Cardiac muscle cell (in vitro differentiated cells and primary cell): Measurements from ENCODE around the gene SDK2. TPM values are rescaled to one million over a fixed set of nuclear protein-coding genes. Genes with fewer than 3 reads are reported as not detected.

Source experiments
- DNase-seq, 2 donors: peaks; one replicate each; pipeline versions ENCODE4 v3.0.0 to v3.0.0-alpha.2; 2010 to 2017; ENCODE audit warnings: low read depth in 1 of 2, low spot score in 1 of 2
- H3K27ac ChIP-seq: fragments of 200-600 bp; sonication (generic); 2 replicates; pipeline ENCODE4 v1.5.1; 2016
- H3K27me3 ChIP-seq: fragments of 200-600 bp; sonication (generic); 2 replicates; pipeline ENCODE4 v1.6.0; 2016; ENCODE audit warnings: control low read depth
- H3K36me3 ChIP-seq: fragments of 200-600 bp; sonication (generic); 2 replicates; pipeline ENCODE4 v1.5.1; 2016; ENCODE audit warnings: control low read depth
- H3K4me1 ChIP-seq: fragments of 200-600 bp; sonication (generic); 2 replicates; pipeline ENCODE4 v1.8.1; 2017; ENCODE audit warnings: low read depth, mild to moderate bottlenecking, mixed run types
- H3K4me3 ChIP-seq: fragments of 200-600 bp; sonication (generic); 2 replicates; pipeline ENCODE4 v1.5.1; 2016; ENCODE audit warnings: mild to moderate bottlenecking
- H3K9me3 ChIP-seq: fragments of 200-600 bp; sonication (generic); 2 replicates; pipeline ENCODE4 v1.5.1; 2017; ENCODE audit warnings: low read depth, mild to moderate bottlenecking, control low read depth
- CTCF ChIP-seq: IDR thresholded peaks from 2 replicates; pipeline ENCODE4 v1.5.1; 2012; ENCODE audit warnings: low read depth, mild to moderate bottlenecking, low read length
- polyA plus RNA-seq: library from polyadenylated mRNA; unstranded; fragments of >200 nt; fragmentation: Nextera tagmentation; extraction: Ambion mirVana; gene quantifications from 2 replicates; pipeline ENCODE4 v1.2.1, GENCODE V29; 2016
- total RNA-seq: library from RNA; depleted of rRNA; stranded (reverse); fragments of >200 nt; gene quantifications from 2 replicates; pipeline ENCODE4 v1.2.3, GENCODE V29; 2016

The SDK2 gene
- total and polyA plus RNA-seq, 2 experiments from 2014 or later: 11.8 to 46.8 TPM

- peak in 1 of 2 donors; percentile 72 for DNase-seq
- H3K27ac ChIP-seq: no peak overlapping the region
These were observed 320.1 kb downstream of the SDK2 start for GRCh38 chr17:73324160-73324475.

GRCh38 chr17:73323409-73324159, 320.7 kb downstream of the SDK2 start:
- Histone ChIP-seq H3K27ac (no peak overlapping the region), H3K4me3 (no peak overlapping the region), H3K27me3 (no peaks in the 10 kb centered on the region), H3K4me1 (peaks cover 14% of the 10 kb centered on the region), H3K36me3 (no peaks in the 10 kb centered on the region), H3K9me3 (no peaks in the 10 kb centered on the region)
- no peak for TF ChIP-seq CTCF
- peak in 1 of 2 donors; percentile 52 for DNase-seq

More at GRCh38 chr17:73324160-73324475, 320.1 kb downstream of the SDK2 start:
- H3K36me3 ChIP-seq: no peaks in the 10 kb centered on the region
- TF ChIP-seq CTCF: no peak
- no peaks in the 10 kb centered on the region for H3K27me3 ChIP-seq
- H3K4me1 ChIP-seq: peaks cover 14% of the 10 kb centered on the region
- H3K4me3 ChIP-seq: no peak overlapping the region
- no peaks in the 10 kb centered on the region for H3K9me3 ChIP-seq

- Histone ChIP-seq H3K4me1 (peaks cover 21% of the 10 kb centered on the region), H3K27ac (peak overlapping the region; percentile 72), H3K27me3 (no peaks in the 10 kb centered on the region), H3K36me3 (no peaks in the 10 kb centered on the region), H3K4me3 (no peak overlapping the region), H3K9me3 (no peaks in the 10 kb centered on the region)
- peak in 1 of 2 donors; percentile 38 for DNase-seq
- no peak for TF ChIP-seq CTCF
These were observed 323.5 kb downstream of the SDK2 start for GRCh38 chr17:73320601-73321264.

- no peak overlapping the region for H3K27ac ChIP-seq
- no peak for DNase-seq
- no peak overlapping the region for H3K4me3 ChIP-seq
- no peaks in the 10 kb centered on the region for H3K36me3 ChIP-seq
- no peaks in the 10 kb centered on the region for H3K27me3 ChIP-seq
- H3K9me3 ChIP-seq: no peaks in the 10 kb centered on the region
- H3K4me1 ChIP-seq: peaks cover 21% of the 10 kb centered on the region
- TF ChIP-seq CTCF: no peak
These were observed 324.5 kb downstream of the SDK2 start for GRCh38 chr17:73319766-73320165.

- Histone ChIP-seq H3K27me3 (no peaks in the 10 kb centered on the region), H3K9me3 (no peaks in the 10 kb centered on the region), H3K4me3 (no peak overlapping the region), H3K36me3 (no peaks in the 10 kb centered on the region), H3K4me1 (peaks cover 20% of the 10 kb centered on the region), H3K27ac (no peak overlapping the region)
- no peak for TF ChIP-seq CTCF
- no peak for DNase-seq
These were observed 325.4 kb downstream of the SDK2 start for GRCh38 chr17:73318836-73319235.
